ENCODE measurements around the gene GNAI3. TPM values are rescaled to one million over a fixed set of nuclear protein-coding genes. Genes with fewer than 3 reads are reported as not detected.

Gene GNAI3
- total and polyA plus RNA-seq, 8 donors, result 1.1 to 3.9 (median 2.8) TPM

DNA sequence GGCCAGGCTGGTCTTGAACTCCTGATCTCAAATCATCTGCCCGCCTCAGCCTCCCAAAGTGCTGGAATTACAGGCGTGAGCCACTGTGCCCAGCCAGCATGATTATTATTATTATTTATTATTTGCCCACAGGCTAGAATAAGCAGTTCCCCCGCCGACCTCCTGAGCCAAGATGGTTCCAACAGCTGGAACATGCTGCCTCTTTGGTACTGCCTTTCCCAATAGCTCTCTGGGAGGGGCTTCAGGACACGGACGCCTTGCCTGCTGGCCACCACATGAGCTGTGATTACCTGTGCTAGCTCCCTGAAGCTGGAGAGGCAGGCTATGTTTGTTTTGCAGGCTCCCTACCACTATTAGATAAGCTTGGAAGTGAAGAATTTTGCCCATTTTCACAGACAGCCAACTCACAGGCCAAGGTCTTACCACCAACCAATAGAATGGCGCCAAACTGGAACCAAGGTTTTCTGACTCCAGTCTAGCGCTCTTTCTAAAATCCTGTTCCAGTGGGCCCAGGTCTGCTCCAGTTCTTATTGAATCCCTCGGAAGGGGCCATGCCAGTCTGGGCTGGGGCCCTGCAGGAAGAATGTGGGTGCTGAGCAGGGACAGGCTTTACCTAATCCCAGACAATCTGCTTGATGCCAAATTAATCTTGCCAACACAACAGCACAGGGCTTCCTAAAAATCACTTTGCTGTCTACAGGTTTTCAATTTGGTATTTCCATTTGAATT is 10.8 kb upstream of the GNAI3 start:
- 75% methylated on average over 9 of the region's 9 CpGs for WGBS, 2 donors
- ATAC-seq (no peak), DNase-seq (no peak), FAIRE-seq (no peak)
- Histone ChIP-seq H3K27ac (no peak overlapping the region), H3K36me3 (no peaks in the 10 kb centered on the region), H3K9me3 (no peaks in the 10 kb centered on the region), H3K27me3 (no peaks in the 10 kb centered on the region), H3K4me1 (peaks cover 0 to 2% (median 0%) of the 10 kb centered on the region in 3 donors), H3K4me3 (no peak overlapping the region)
- intact Hi-C loops (cut with DNase I), result no loop called here
- TF ChIP-seq CTCF (IDR thresholded peaks at IDR 0.05), result no peak

DNA sequence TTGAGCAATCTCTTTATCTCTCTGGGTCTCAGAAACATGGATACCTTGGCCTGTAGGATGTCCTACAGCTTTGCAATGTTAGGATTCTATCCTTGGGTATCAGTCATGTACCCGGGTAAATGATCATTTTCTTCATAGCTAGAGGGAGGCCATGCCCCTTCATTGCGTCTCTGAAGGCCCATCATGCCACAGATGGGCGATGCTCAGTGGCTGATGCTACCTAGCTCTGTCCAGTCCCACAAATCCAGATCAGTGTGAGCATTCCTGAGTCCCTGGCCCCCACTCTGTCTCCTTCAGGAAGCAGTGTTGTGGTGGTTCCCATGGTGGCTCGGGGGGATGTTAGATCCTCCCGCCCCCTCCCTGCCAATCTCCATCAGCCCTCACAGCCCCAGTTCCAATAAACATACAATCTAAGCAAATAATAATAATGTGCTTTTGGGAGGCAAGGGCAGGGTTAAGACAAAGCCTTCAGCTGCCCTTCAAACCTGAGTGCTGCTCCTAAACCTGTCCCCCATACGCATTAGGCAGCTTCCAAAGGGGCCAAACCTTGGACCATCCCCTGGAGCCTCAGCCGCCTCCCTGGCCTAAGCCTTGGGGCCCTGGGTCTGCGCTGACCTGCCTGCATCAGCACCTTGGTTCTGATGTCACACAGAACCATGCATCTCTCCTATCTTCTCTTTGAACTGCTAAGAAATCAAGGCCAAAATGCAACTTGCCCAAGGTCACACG is 9.4 kb upstream of the GNAI3 start:
- intact Hi-C loops (cut with DNase I), result no loop called here
- FAIRE-seq (no peak), ATAC-seq (no peak), DNase-seq (no peak)
- Histone ChIP-seq H3K4me3 (no peak overlapping the region), H3K36me3 (no peaks in the 10 kb centered on the region), H3K27ac (no peak overlapping the region), H3K4me1 (no peaks in the 10 kb centered on the region), H3K9me3 (no peaks in the 10 kb centered on the region), H3K27me3 (no peaks in the 10 kb centered on the region)
- 84 to 88% methylated on average over 9 of the region's 9 CpGs for WGBS, 2 donors
- TF ChIP-seq CTCF (IDR thresholded peaks at IDR 0.05), result no peak

DNA sequence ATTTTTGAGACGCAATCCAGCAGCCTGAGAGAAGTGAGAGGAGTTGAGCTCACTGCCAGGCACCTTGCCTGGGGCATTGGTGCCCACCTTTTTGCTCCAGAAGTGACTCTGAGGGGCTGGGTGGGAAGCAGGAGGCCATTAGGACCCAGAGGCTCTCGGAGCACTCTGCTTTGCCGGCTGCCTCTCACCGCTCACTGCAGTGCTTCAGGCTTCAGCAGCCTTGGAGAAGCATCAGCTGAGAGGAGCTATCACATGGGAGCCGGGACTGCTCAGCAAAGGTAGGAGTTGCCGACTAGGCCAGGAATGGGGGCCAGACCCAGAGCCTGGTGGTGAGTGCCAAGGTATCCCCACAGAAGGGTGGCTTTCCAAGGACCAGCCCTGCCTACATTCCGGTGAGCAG is 8.7 kb upstream of the GNAI3 start, which contains the start of gene GPR61:
Gene GPR61 (plus strand): TSS at position 197 of the 400 bp plus-strand sequence. CDS start 3,151 bp downstream, outside the sequence.
- Histone ChIP-seq H3K27me3 (no peaks in the 10 kb centered on the region), H3K9me3 (no peaks in the 10 kb centered on the region), H3K4me3 (no peak within 1 kb of the TSS), H3K4me1 (no peaks in the 10 kb centered on the region), H3K27ac (no peak within 1 kb of the TSS), H3K36me3 (no peaks in the 10 kb centered on the region)
- intact Hi-C loops (cut with DNase I), result loop anchor here (5.0 to 10.0 kb wide), 5 partner anchors 88 to 445 kb away; partner anchors contain the start of gene AHCYL1 (in 1 of the 3)
- FAIRE-seq (no peak), ATAC-seq (no peak), DNase-seq (no peak)
- no peak for TF ChIP-seq CTCF (IDR thresholded peaks at IDR 0.05)
- 60 to 61% methylated on average over 7 of the region's 7 CpGs for WGBS, 2 donors

DNA sequence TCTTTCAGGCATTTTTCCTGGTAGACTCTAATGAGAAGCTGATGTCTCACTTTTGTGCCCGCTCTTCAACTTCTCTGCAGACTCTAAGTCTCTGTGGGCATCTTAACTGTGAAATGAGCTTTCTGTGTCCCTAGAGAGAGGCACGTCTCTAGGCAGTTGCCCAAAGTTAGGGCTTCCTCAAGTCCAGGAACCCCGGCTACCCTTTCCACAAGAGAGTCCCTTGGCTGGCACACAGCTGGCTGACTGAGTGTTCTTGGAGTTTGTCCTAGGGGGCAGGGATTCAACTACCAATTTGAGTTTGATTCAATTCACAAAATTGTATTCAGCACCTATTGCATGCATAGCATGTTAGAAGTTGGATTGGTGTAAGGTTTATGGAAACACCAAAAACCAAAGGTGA is 7.3 kb upstream of the GNAI3 start:
- WGBS, 2 donors, result 76 to 85% methylated on average over 3 of the region's 3 CpGs
- ATAC-seq (no peak), FAIRE-seq (no peak), DNase-seq (no peak)
- H3K27ac ChIP-seq, result no peak overlapping the region
- peaks cover 0 to 5% (median 0%) of the 10 kb centered on the region in 3 donors for H3K4me1 ChIP-seq
- intact Hi-C loops (cut with DNase I), result loop anchor here (5.0 to 10.0 kb wide), 5 partner anchors 86 to 444 kb away; partner anchors contain the start of gene AHCYL1 (in 1 of the 3)
- no peak for TF ChIP-seq CTCF (IDR thresholded peaks at IDR 0.05)
- H3K27me3 ChIP-seq, result no peaks in the 10 kb centered on the region
- H3K4me3 ChIP-seq, result no peak overlapping the region
- no peaks in the 10 kb centered on the region for H3K9me3 ChIP-seq
- no peaks in the 10 kb centered on the region for H3K36me3 ChIP-seq

Data from pancreas (tissue), 10 donors.